ENCODE measurements around the gene CHD2. TPM values are rescaled to one million over a fixed set of nuclear protein-coding genes. Genes with fewer than 3 reads are reported as not detected.

Gene CHD2
- total RNA-seq, 1 donor from 2014 or later, result 93.4 TPM

- Mint-ChIP-seq H3K4me1 (peaks cover 59% of the 10 kb centered on the region), H3K9me3 (peaks cover 3% of the 10 kb centered on the region), H3K27ac (ENCODE audit: unreplicated experiment) (no peak overlapping the region), H3K27me3 (ENCODE audit: low read depth) (peaks cover 6% of the 10 kb centered on the region), H3K36me3 (ENCODE audit: low read depth) (peaks cover 50% of the 10 kb centered on the region), H3K4me3 (peak overlapping the region; percentile 97)
- DNase-seq (ENCODE audit: low read depth, low spot score), result no peak
- no peak for TF ChIP-seq CTCF (conservative IDR thresholded peaks at IDR 0.05)
These were observed 13.3 kb upstream of the CHD2 start for GRCh38 chr15:92886815-92887214.

- Mint-ChIP-seq H3K36me3 (ENCODE audit: low read depth) (peaks cover 49% of the 10 kb centered on the region), H3K27ac (ENCODE audit: unreplicated experiment) (no peak overlapping the region), H3K4me3 (peak overlapping the region; percentile 62), H3K9me3 (no peaks in the 10 kb centered on the region), H3K27me3 (ENCODE audit: low read depth) (peaks cover 2% of the 10 kb centered on the region), H3K4me1 (peaks cover 52% of the 10 kb centered on the region)
- DNase-seq (ENCODE audit: low read depth, low spot score), result no peak
- TF ChIP-seq CTCF (conservative IDR thresholded peaks at IDR 0.05), result no peak
These were observed 12.3 kb upstream of the CHD2 start for GRCh38 chr15:92887869-92888268.

- H3K9me3 Mint-ChIP-seq, result no peaks in the 10 kb centered on the region
These were observed 10.6 kb upstream of the CHD2 start for GRCh38 chr15:92889390-92890107.

GRCh38 chr15:92891533-92892200 is 8.5 kb upstream of the CHD2 start:
- Mint-ChIP-seq H3K4me1 (peaks cover 43% of the 10 kb centered on the region), H3K36me3 (ENCODE audit: low read depth) (peaks cover 53% of the 10 kb centered on the region), H3K4me3 (peak overlapping the region; percentile 59), H3K27me3 (ENCODE audit: low read depth) (no peaks in the 10 kb centered on the region), H3K9me3 (no peaks in the 10 kb centered on the region), H3K27ac (ENCODE audit: unreplicated experiment) (no peak overlapping the region)
- no peak for DNase-seq (ENCODE audit: low read depth, low spot score)
- TF ChIP-seq CTCF (conservative IDR thresholded peaks at IDR 0.05), result no peak

More at GRCh38 chr15:92889390-92890107, 10.6 kb upstream of the CHD2 start:
- Mint-ChIP-seq H3K27ac (ENCODE audit: unreplicated experiment) (peak overlapping the region; percentile 65), H3K36me3 (ENCODE audit: low read depth) (peaks cover 50% of the 10 kb centered on the region), H3K4me3 (peak overlapping the region; percentile 59), H3K27me3 (ENCODE audit: low read depth) (no peaks in the 10 kb centered on the region), H3K4me1 (peaks cover 50% of the 10 kb centered on the region)
- DNase-seq (ENCODE audit: low read depth, low spot score), result no peak
- no peak for TF ChIP-seq CTCF (conservative IDR thresholded peaks at IDR 0.05)

GRCh38 chr15:92892201-92892555 is 7.9 kb upstream of the CHD2 start:
- H3K27ac Mint-ChIP-seq (ENCODE audit: unreplicated experiment), result no peak overlapping the region
- TF ChIP-seq CTCF (conservative IDR thresholded peaks at IDR 0.05), result no peak
- no peaks in the 10 kb centered on the region for H3K9me3 Mint-ChIP-seq
- H3K27me3 Mint-ChIP-seq (ENCODE audit: low read depth), result no peaks in the 10 kb centered on the region
- peaks cover 43% of the 10 kb centered on the region for H3K4me1 Mint-ChIP-seq
- H3K36me3 Mint-ChIP-seq (ENCODE audit: low read depth), result peaks cover 50% of the 10 kb centered on the region
- H3K4me3 Mint-ChIP-seq, result no peak overlapping the region
- no peak for DNase-seq (ENCODE audit: low read depth, low spot score)

All from neural crest cell (in vitro differentiated cells).